Activated CD4-positive, alpha-beta T cell treated with anti-CD3 and anti-CD28 coated beads for 36 hours (primary cell): Measurements from ENCODE around the gene TMEM198. TPM values are rescaled to one million over a fixed set of nuclear protein-coding genes. Genes with fewer than 3 reads are reported as not detected.

Source experiments
- ATAC-seq: fragments of 200-7000 bp; cut with Tn5 transposase; one replicate; pipeline ENCODE4 v1.10.0; 2021; ENCODE audit warnings: mild to moderate bottlenecking, moderate library complexity
- CTCF ChIA-PET: fragments of 350-600 bp; sonication (Branson Sonifier 250); formaldehyde crosslinking; loops from one replicate; lab custom pipeline; 2021; ENCODE audit warnings: antibody characterized with exemption; lab: Charles Lee
- POLR2A ChIA-PET: fragments of 350-600 bp; sonication (Branson Sonifier 250); formaldehyde crosslinking; loops from one replicate; lab custom pipeline; 2021; ENCODE audit warnings: antibody characterized with exemption, inconsistent platforms; lab: Charles Lee
- DNase-seq: peaks from one replicate; pipeline ENCODE4 v3.0.0-alpha.2; 2020
- H3K27ac Mint-ChIP-seq: one replicate; pipeline ENCODE4 v1.8.0; 2021; ENCODE audit warnings: mixed read lengths
- H3K27me3 Mint-ChIP-seq: one replicate; pipeline ENCODE4 v1.8.0; 2021; ENCODE audit warnings: mixed read lengths
- H3K36me3 Mint-ChIP-seq: one replicate; pipeline ENCODE4 v1.8.0; 2021; ENCODE audit warnings: low read depth, mixed read lengths
- H3K4me1 Mint-ChIP-seq: one replicate; pipeline ENCODE4 v1.8.0; 2021; ENCODE audit warnings: mixed read lengths
- H3K4me3 Mint-ChIP-seq: one replicate; pipeline ENCODE4 v1.8.0; 2021; ENCODE audit warnings: mild to moderate bottlenecking, moderate library complexity, mixed read lengths
- H3K9me3 Mint-ChIP-seq: one replicate; pipeline ENCODE4 v1.8.0; 2021; ENCODE audit warnings: low read depth, mixed read lengths
- intact Hi-C, 2 experiments: fragments of 100-400 bp; cut with DNase I in 1 of 2; cut with micrococcal nuclease in 1 of 2; formaldehyde crosslinking; loops; one replicate each; pipeline versions ENCODE4 v1.14.2 to v1.15.1; 2022 to 2024; cut with DNase I, micrococcal nuclease
- total RNA-seq, 2 experiments: library from RNA; stranded (reverse); gene quantifications; one replicate each; pipeline ENCODE4 v1.2.3, GENCODE V29; 2021

TMEM198 gene
- total RNA-seq, 2 experiments from 2014 or later: 2.4 to 2.7 TPM

DNA sequence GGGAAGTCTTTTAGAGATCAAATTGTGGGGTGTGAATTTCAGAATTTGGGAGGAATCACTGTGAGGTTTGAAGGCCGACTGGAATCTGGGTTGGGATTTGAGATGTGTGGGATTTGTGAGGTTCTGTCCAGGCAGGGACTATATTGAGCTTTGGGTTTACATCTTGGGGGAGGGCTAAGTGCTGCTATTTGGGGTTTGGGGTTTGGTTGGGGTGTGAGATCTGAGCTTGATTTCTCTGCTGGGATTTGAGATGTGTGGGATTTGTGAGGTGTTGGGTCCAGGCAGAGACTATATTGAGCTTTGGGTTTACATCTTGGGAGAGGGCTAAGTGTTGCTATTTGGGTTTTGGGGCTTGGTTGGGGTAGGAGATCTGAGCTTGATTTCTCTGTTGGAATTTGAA lies 44.3 kb upstream of the TMEM198 start:
- Mint-ChIP-seq H3K27ac (peak overlapping the region; percentile 72), H3K36me3 (peaks cover 10% of the 10 kb centered on the region), H3K4me3 (peak overlapping the region; percentile 86), H3K4me1 (peaks cover 38% of the 10 kb centered on the region), H3K9me3 (no peaks in the 10 kb centered on the region), H3K27me3 (peaks cover 32% of the 10 kb centered on the region)
- ATAC-seq (no peak), DNase-seq (no peak)
- CTCF ChIA-PET: interaction anchor here (0.6 to 7.2 kb wide), 10 partner anchors 9 to 112 kb away, joined by 3 to 128 read pairs (median 4); partner anchors contain the start of gene DNPEP
- POLR2A ChIA-PET: interaction anchor here (0.5 kb wide), 1 partner anchor 77 kb away, joined by 3 read pairs; no protein-coding TSS in a partner anchor
- intact Hi-C loops: loop anchor here (2.0 to 5.0 kb wide), 5 partner anchors 53 to 1229 kb away; partner anchors contain the start of genes AAMP (in 1 of the 2), GLB1L (in 1 of the 2), PNKD (in 1 of the 2) and STK16 (in 1 of the 2)

DNA sequence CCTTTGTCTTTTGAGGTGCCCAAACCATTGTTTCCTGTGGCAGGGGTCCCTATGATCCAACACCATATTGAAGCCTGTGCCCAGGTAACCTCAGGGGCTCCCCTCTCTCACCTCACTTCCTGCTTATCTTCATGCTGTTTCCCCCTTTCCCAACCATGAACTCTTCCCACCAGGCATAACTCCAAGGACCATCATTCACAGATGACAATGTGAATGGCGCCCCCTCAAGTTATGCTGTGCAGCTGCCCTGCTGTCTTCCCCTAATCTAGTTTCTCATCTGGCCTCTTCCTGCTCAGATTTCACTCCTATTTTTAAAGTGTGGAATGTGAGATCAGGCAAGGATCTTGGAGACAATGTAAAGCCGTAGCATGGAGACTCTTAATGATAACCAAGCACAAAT lies 43.7 kb upstream of the TMEM198 start:
- ATAC-seq (no peak), DNase-seq (no peak)
- peaks cover 26% of the 10 kb centered on the region for H3K27me3 Mint-ChIP-seq
- no peak overlapping the region for H3K27ac Mint-ChIP-seq
- H3K4me1 Mint-ChIP-seq: peaks cover 38% of the 10 kb centered on the region
- CTCF ChIA-PET: interaction anchor here (0.6 to 7.2 kb wide), 10 partner anchors 8 to 113 kb away, joined by 3 to 128 read pairs (median 4); partner anchors contain the start of gene DNPEP
- POLR2A ChIA-PET: interaction anchor here (0.5 kb wide), 1 partner anchor 76 kb away, joined by 3 read pairs; no protein-coding TSS in a partner anchor
- H3K9me3 Mint-ChIP-seq: no peaks in the 10 kb centered on the region
- H3K4me3 Mint-ChIP-seq: peak overlapping the region; percentile 86
- intact Hi-C loops: loop anchor here in 1 of 2 experiments (10.0 kb wide), 1 partner anchor 1485 kb away; no protein-coding TSS in a partner anchor
- peaks cover 11% of the 10 kb centered on the region for H3K36me3 Mint-ChIP-seq

DNA sequence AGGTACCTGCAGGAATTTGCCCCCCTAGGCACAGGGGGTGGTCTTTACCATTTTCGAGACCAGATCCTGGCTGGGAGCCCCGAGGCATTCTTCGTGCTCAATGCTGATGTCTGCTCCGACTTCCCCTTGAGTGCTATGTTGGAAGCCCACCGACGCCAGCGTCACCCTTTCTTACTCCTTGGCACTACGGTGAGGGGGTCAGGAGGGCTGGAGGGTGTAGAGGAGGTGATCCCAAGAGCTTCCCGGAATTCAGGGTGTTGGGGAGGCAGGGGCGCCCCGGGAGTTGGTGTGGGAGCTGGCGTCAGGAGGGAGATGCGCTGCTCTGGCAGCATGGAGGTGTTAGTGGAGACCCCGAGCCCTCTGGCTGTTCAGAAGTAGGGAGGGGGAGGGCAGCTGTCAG lies 42.0 kb upstream of the TMEM198 start:
- Mint-ChIP-seq H3K36me3 (peaks cover 21% of the 10 kb centered on the region), H3K4me1 (peaks cover 33% of the 10 kb centered on the region), H3K27ac (no peak overlapping the region), H3K4me3 (no peak overlapping the region), H3K9me3 (no peaks in the 10 kb centered on the region), H3K27me3 (peaks cover 13% of the 10 kb centered on the region)
- DNase-seq (no peak), ATAC-seq (no peak)
- ChIA-PET CTCF (interaction anchor here (0.6 kb wide), 1 partner anchor 17 kb away, joined by 3 read pairs; no protein-coding TSS in a partner anchor), POLR2A (no interaction called here)
- intact Hi-C loops: loop anchor here in 1 of 2 experiments (10.0 kb wide), 1 partner anchor 1487 kb away; no protein-coding TSS in a partner anchor

DNA sequence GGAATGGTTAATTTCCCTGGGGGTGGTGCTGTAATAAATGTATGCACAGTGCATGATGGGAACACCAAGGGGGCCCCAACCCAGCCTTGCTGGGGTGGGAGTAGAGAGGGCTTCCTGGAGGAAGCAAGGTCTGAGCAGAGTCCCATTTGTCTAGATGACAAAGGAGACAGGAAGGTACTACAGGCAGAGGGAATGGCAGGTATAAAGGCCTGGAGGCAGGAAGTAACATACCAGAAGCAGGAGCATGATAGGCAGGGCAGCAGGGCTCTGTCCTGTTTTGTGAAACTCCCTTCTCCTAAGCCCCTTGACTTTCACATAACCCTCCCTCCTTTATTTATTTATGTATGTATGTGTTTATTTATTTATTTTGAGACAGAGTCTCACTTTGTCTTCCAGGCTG lies 41.2 kb upstream of the TMEM198 start:
- H3K9me3 Mint-ChIP-seq: no peaks in the 10 kb centered on the region
- peaks cover 6% of the 10 kb centered on the region for H3K27me3 Mint-ChIP-seq
- peaks cover 26% of the 10 kb centered on the region for H3K36me3 Mint-ChIP-seq
- ChIA-PET POLR2A (no interaction called here), CTCF (no interaction called here)
- DNase-seq (no peak), ATAC-seq (no peak)
- no peak overlapping the region for H3K4me3 Mint-ChIP-seq
- H3K4me1 Mint-ChIP-seq: peaks cover 28% of the 10 kb centered on the region
- intact Hi-C loops: loop anchor here in 1 of 2 experiments (10.0 kb wide), 1 partner anchor 1488 kb away; no protein-coding TSS in a partner anchor
- H3K27ac Mint-ChIP-seq: no peak overlapping the region

DNA sequence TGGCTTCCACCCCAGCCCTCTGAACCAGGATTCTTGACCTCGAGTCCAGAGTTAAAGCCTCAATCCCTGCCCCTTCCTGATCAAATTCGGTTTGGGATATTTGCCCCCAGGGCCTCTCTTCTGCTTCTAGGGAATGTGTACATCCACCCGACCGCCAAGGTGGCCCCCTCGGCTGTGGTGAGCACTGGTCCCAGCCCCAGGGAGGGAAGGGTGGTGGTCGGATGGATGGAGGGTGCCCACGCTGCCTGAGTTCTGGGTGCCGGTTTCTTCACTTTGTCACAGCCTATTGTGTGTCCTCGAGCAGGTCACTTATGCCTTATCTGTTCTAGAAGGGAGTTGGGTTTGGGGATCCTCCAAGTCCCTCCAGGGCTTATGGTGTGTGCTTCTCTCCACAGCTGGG lies 38.2 kb upstream of the TMEM198 start:
- Mint-ChIP-seq H3K9me3 (no peaks in the 10 kb centered on the region), H3K4me3 (no peak overlapping the region), H3K27ac (no peak overlapping the region), H3K27me3 (peaks cover 13% of the 10 kb centered on the region), H3K36me3 (peaks cover 28% of the 10 kb centered on the region), H3K4me1 (peaks cover 16% of the 10 kb centered on the region)
- CTCF ChIA-PET: no interaction called here
- POLR2A ChIA-PET: no interaction called here
- DNase-seq (no peak), ATAC-seq (no peak)
- intact Hi-C loops: loop anchor here in 1 of 2 experiments (10.0 kb wide), 1 partner anchor 1491 kb away; no protein-coding TSS in a partner anchor

DNA sequence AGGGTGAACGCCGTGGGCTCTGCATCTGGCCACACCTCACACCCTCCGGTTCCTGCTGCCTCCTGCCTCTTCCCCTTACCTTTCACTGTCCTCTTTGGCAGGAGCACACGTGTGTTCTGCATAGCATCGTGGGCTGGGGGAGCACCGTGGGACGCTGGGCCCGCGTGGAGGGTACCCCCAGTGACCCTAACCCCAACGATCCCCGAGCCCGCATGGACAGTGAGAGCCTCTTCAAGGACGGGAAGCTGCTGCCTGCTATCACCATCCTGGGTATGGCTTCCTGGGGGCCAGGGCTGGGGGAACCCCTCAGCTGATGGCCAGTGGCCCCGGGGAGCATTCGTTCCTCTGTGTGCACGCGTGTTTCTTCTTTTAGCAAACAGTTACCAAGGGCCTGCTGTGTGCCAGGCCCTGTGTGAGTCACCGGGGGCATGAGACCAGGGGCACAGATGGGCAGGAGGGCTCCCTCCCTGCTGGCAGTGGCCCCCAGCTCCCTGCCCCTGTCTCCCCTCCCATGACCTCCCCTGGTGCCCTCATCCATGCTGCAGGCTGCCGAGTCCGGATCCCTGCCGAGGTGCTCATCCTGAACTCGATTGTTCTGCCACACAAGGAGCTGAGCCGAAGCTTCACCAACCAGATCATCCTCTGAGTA lies 37.6 kb upstream of the TMEM198 start:
- H3K9me3 Mint-ChIP-seq: no peaks in the 10 kb centered on the region
- no peak overlapping the region for H3K4me3 Mint-ChIP-seq
- intact Hi-C loops: loop anchor here in 1 of 2 experiments (10.0 kb wide), 1 partner anchor 1491 kb away; no protein-coding TSS in a partner anchor
- CTCF ChIA-PET: interaction anchor here (1.0 to 5.6 kb wide), 3 partner anchors 9 to 23 kb away, joined by 3 to 55 read pairs (median 46); partner anchors contain the start of gene GMPPA
- POLR2A ChIA-PET: no interaction called here
- peaks cover 28% of the 10 kb centered on the region for H3K36me3 Mint-ChIP-seq
- peaks cover 20% of the 10 kb centered on the region for H3K27me3 Mint-ChIP-seq
- ATAC-seq: no peak
- no peak overlapping the region for H3K27ac Mint-ChIP-seq
- DNase-seq: no peak
- peaks cover 15% of the 10 kb centered on the region for H3K4me1 Mint-ChIP-seq

DNA sequence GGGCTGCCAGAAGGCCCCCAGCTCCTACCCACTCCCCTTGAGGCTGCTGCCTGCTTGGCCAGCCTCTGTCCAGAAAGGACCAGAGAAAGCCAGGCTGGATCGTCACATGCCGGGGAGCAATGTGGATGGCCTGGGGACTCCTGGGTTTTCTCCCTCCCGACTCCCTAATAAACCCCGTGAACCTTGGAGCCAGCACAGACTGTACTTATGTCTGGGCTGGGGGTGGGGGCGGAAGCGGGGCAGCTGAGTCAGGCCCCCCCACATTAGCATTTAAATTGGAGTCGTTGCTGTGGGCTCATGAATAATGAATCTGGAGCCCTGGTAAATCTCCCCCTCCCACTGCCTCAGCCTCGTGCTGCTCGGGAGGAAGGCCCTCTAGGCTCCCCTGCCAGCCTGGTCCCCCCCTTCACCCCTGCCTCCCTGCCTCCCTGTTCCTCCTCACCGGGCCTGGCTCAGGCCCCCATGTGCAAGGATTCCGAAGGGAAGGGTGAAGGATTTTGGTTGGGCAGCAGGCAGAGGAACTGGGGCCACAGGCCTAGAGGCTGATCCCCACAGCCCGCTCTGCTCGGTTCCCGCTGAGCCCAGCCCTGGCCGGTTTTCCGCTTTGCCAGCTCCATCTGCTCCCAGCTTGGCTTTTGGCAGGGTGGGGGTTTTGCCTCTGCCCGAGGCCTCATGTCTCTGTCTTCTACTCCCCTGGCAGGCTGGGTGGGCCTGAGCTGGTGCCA lies 36.9 kb upstream of the TMEM198 start:
- intact Hi-C loops: loop anchor here in 1 of 2 experiments (10.0 kb wide), 1 partner anchor 1492 kb away; no protein-coding TSS in a partner anchor
- POLR2A ChIA-PET: no interaction called here
- ATAC-seq: no peak
- no peak overlapping the region for H3K27ac Mint-ChIP-seq
- H3K36me3 Mint-ChIP-seq: peaks cover 28% of the 10 kb centered on the region
- DNase-seq: no peak
- H3K9me3 Mint-ChIP-seq: no peaks in the 10 kb centered on the region
- no peak overlapping the region for H3K4me3 Mint-ChIP-seq
- H3K4me1 Mint-ChIP-seq: peaks cover 12% of the 10 kb centered on the region
- CTCF ChIA-PET: interaction anchor here (0.5 to 5.6 kb wide), 6 partner anchors 9 to 136 kb away, joined by 3 to 55 read pairs (median 3); partner anchors contain the start of gene GMPPA
- peaks cover 25% of the 10 kb centered on the region for H3K27me3 Mint-ChIP-seq

DNA sequence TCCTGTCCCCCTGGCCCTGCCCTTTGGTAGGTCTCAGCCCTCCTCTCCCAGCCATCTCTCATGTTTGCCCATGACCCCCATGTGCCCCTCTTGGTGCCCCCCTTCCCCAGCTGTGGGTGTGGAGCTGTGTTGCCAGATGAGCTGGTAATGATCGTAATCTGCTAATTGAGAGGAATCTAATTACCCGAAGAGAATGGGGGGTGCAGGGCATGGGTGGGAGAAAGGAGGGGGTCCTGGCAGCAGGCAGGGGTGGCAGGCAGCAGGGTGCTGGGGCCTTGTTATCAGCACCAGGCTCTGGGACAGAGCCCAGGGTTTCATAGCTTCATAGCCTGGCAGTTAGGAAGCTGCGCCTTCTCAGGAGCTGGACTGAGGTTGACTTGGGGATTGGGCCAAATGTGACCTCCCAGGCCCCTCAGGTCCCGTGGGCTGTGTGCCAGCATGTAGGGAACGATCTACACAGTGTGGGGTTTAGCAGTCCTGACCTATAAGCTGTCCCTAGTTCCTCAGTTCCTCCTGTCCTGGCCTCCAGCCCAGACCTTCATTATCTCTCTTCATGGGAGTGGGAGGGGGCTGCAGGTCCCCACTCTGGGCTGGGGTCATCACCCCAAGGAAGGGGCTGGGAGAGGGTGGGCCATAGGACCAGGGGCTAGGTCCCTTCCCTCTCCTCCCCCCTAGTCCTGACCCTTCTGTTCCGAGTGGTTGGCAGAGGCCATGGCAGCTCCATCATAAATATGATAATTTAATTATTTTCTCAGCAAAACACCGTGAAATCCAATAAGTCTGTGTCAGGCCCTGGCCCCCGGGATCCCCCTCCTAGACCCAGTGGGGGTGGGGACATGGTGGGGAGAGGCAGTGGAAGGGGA lies 36.0 kb upstream of the TMEM198 start:
- intact Hi-C loops: loop anchor here in 1 of 2 experiments (10.0 kb wide), 1 partner anchor 1493 kb away; no protein-coding TSS in a partner anchor
- Mint-ChIP-seq H3K9me3 (no peaks in the 10 kb centered on the region), H3K4me3 (no peak overlapping the region), H3K4me1 (peaks cover 12% of the 10 kb centered on the region), H3K36me3 (peaks cover 28% of the 10 kb centered on the region), H3K27me3 (peaks cover 30% of the 10 kb centered on the region), H3K27ac (no peak overlapping the region)
- ChIA-PET CTCF (interaction anchor here (0.5 to 5.6 kb wide), 5 partner anchors 10 to 135 kb away, joined by 3 to 55 read pairs (median 3); partner anchors contain the start of gene GMPPA), POLR2A (no interaction called here)
- DNase-seq: no peak
- ATAC-seq: no peak

DNA sequence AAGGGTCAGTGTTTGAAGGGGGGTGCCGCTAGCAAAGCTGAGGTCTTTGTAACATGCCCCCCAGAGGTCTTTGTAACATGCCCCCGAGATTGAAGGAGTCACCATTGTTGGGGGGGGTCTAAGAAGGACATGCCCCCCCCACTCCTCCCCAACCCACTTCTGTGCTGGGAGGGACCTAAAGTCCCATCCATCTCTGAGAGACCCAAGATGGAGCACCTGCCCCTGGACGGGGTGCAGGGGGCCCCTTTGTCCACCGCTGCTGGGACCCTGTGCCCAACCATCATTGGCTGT lies 35.4 kb upstream of the TMEM198 start:
- H3K27me3 Mint-ChIP-seq: peaks cover 35% of the 10 kb centered on the region
- CTCF ChIA-PET: interaction anchor here (4.6 to 5.6 kb wide), 2 partner anchors 11 to 21 kb away, joined by 46 to 55 read pairs; partner anchors contain the start of gene GMPPA
- POLR2A ChIA-PET: no interaction called here

More for the DNA sequence above, 35.4 kb upstream of the TMEM198 start:
- ATAC-seq (no peak), DNase-seq (no peak)
- Mint-ChIP-seq H3K27ac (no peak overlapping the region), H3K4me3 (no peak overlapping the region), H3K36me3 (peaks cover 28% of the 10 kb centered on the region), H3K9me3 (no peaks in the 10 kb centered on the region), H3K4me1 (peaks cover 13% of the 10 kb centered on the region)
- intact Hi-C loops: loop anchor here in 1 of 2 experiments (10.0 kb wide), 1 partner anchor 1494 kb away; no protein-coding TSS in a partner anchor
